ENCODE results near the gene COMTD1. TPM values are rescaled to one million over a fixed set of nuclear protein-coding genes. Genes with fewer than 3 reads are reported as not detected.

Gene COMTD1
- total and polyA plus RNA-seq, 2 donors (not counting 3 experiments of a cell fraction or from before 2014, with no cell fraction given): 18.4 to 18.6 TPM

GRCh38 chr10:75261813-75262705 lies 26.3 kb upstream of the COMTD1 start:
- intact Hi-C loops (cut with micrococcal nuclease): no loop called here

More at GRCh38 chr10:75261813-75262705, 26.3 kb upstream of the COMTD1 start:
- dilution Hi-C loops (cut with MboI; ENCODE audit: extremely low pct_ligation_motif_present, low sequenced_read_pairs): no loop called here
- no peaks in the 10 kb centered on the region for H3K4me1 ChIP-seq (ENCODE audit: control insufficient read depth, extremely low read depth, insufficient read depth, low read length)
- H3K4me3 ChIP-seq (replicated peaks in 1 of 3; ENCODE audit: insufficient read depth in 1 of 3, low read depth in 1 of 3, low read length in 3 of 3): no peak overlapping the region
- DNase-seq (ENCODE audit: low read depth, low spot score) (no peak), FAIRE-seq (no peak)
- H4K20me1 ChIP-seq (replicated peaks; ENCODE audit: control insufficient read depth, extremely low read depth, insufficient read depth, low read length): no peaks in the 10 kb centered on the region
- no peak overlapping the region for H3K9ac ChIP-seq (replicated peaks; ENCODE audit: extremely low read depth, insufficient read depth, low read length)
- H3K9me3 ChIP-seq (replicated peaks; ENCODE audit: control insufficient read depth, insufficient read depth, low read length): no peaks in the 10 kb centered on the region
- H3K27me3 ChIP-seq (ENCODE audit: control insufficient read depth in 2 of 2, insufficient read depth in 2 of 2, low read length in 2 of 2): no peaks in the 10 kb centered on the region
- TF ChIP-seq POLR2AphosphoS5 (IDR thresholded peaks at IDR 0.05; ENCODE audit: insufficient read depth, low read depth, low read length) (no peak), CTCF (IDR thresholded peaks at IDR 0.05; ENCODE audit: extremely low read depth in 1 of 2, insufficient read depth in 1 of 2, low read depth in 1 of 2, low read length in 2 of 2) (no peak), JUN (IDR thresholded peaks at IDR 0.05; ENCODE audit: borderline replicate concordance, insufficient read depth, insufficient read length, low read depth) (no peak), GATA2 (IDR thresholded peaks at IDR 0.05; ENCODE audit: insufficient read depth, insufficient read length, low read depth, low read length) (no peak), MYC (IDR thresholded peaks at IDR 0.05; ENCODE audit: low read depth, low read length) (no peak), POLR2A (IDR thresholded peaks at IDR 0.05; ENCODE audit: low read depth, low read length) (no peak), FOS (IDR thresholded peaks at IDR 0.05; ENCODE audit: borderline replicate concordance, insufficient read depth, low read length) (no peak), EZH2 (IDR thresholded peaks at IDR 0.05; ENCODE audit: borderline replicate concordance, low read depth, low read length, severe bottlenecking) (no peak)
- TF ChIP-seq, protein P1, sequence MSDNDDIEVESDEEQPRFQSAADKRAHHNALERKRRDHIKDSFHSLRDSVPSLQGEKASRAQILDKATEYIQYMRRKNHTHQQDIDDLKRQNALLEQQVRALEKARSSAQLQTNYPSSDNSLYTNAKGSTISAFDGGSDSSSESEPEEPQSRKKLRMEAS (IDR thresholded peaks at IDR 0.05; ENCODE audit: insufficient read depth, insufficient read length): no peak
- no peaks in the 10 kb centered on the region for H3K79me2 ChIP-seq (ENCODE audit: control insufficient read depth, insufficient read depth, low read length)
- H2AFZ ChIP-seq (ENCODE audit: low read depth, low read length): no peak overlapping the region
- H3K4me2 ChIP-seq (ENCODE audit: insufficient read depth, low read length): no peak overlapping the region
- BruUV-seq (replicated peaks): no TSS peak
- CTCF ChIA-PET: no interaction called here
- POLR2A ChIA-PET: no interaction called here
- H3K9me1 ChIP-seq (replicated peaks; ENCODE audit: control insufficient read depth, extremely low read depth, insufficient read depth, low read length): no peaks in the 10 kb centered on the region
- no peaks in the 10 kb centered on the region for H3K36me3 ChIP-seq (ENCODE audit: control insufficient read depth in 2 of 2, extremely low read depth in 1 of 2, insufficient read depth in 2 of 2, low read length in 2 of 2)
- no peak overlapping the region for H3K27ac ChIP-seq (ENCODE audit: insufficient read depth, low read depth, low read length)
